Neural cell (in vitro differentiated cells): ENCODE results near the gene SMCO4.

Experiments used
- EP300 ChIP-seq: fragments of 450-650 bp; conservative IDR thresholded peaks from 2 replicates; pipeline ENCODE4 v1.6.1; 2014; ENCODE audit warnings: antibody characterized with exemption, mild to moderate bottlenecking, moderate library complexity; ENCODE audit not compliant: poor library complexity, severe bottlenecking
- MXI1 ChIP-seq: fragments of 450-650 bp; conservative IDR thresholded peaks from 2 replicates; pipeline ENCODE4 v1.6.1; 2014; ENCODE audit warnings: antibody characterized with exemption, mild to moderate bottlenecking; ENCODE audit not compliant: poor library complexity, severe bottlenecking
- POLR2AphosphoS5 ChIP-seq: IDR thresholded peaks from 2 replicates; pipeline ENCODE4 v1.6.1; 2012
- TAF1 ChIP-seq: IDR thresholded peaks from 2 replicates; pipeline ENCODE4 v1.6.1; 2012; ENCODE audit warnings: low read depth
- TF ChIP-seq, protein P1 (sequence below): fragments of 450-650 bp; IDR thresholded peaks from 2 replicates; pipeline ENCODE4 v1.5.1; 2014; ENCODE audit warnings: antibody characterized with exemption, mild to moderate bottlenecking, moderate library complexity; ENCODE audit not compliant: poor library complexity, severe bottlenecking

DNA sequence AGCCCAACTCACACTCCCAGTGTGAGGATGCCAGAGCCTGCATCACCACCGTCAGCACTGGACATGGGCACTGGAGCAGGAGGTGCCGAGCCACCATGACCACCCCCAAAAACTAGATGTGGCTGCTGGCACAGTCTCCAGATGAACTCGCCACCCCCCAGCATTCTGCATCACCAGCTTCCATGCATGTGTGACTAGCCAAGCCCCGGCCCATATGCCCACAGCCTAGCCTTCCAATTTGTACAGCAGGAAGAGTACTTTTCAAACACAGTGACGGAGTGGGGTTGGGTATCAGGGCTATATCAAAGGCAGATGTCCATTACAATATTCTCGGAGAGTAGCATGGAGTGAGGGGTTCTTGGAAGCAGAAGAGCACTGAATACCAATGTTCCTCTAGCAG is 62.9 kb downstream of the SMCO4 start:
- TF ChIP-seq, protein P1, sequence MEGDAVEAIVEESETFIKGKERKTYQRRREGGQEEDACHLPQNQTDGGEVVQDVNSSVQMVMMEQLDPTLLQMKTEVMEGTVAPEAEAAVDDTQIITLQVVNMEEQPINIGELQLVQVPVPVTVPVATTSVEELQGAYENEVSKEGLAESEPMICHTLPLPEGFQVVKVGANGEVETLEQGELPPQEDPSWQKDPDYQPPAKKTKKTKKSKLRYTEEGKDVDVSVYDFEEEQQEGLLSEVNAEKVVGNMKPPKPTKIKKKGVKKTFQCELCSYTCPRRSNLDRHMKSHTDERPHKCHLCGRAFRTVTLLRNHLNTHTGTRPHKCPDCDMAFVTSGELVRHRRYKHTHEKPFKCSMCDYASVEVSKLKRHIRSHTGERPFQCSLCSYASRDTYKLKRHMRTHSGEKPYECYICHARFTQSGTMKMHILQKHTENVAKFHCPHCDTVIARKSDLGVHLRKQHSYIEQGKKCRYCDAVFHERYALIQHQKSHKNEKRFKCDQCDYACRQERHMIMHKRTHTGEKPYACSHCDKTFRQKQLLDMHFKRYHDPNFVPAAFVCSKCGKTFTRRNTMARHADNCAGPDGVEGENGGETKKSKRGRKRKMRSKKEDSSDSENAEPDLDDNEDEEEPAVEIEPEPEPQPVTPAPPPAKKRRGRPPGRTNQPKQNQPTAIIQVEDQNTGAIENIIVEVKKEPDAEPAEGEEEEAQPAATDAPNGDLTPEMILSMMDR: no peak
- TF ChIP-seq POLR2AphosphoS5: no peak
- TF ChIP-seq EP300: no peak
- no peak for TF ChIP-seq MXI1
- no peak for TF ChIP-seq TAF1
